Esophagus squamous epithelium (tissue), 4 donors: ENCODE results near the gene SRRT.

Experiments used
- POLR2A ChIP-seq, 4 donors: fragments of 450-650 bp; IDR thresholded peaks; one replicate each; pipeline ENCODE4 v1.6.1; 2017; ENCODE audit warnings: antibody characterized with exemption in 4 of 4, mild to moderate bottlenecking in 4 of 4, moderate library complexity in 3 of 4
- TF ChIP-seq, protein P1 (sequence below), 6 experiments: fragments of 450-650 bp in 4 of 6; fragments of 200-600 bp in 2 of 6; sonication (generic) in 2 of 6; IDR thresholded peaks; one replicate each; pipeline ENCODE4 v1.5.1; 2016 to 2019; ENCODE audit warnings: antibody characterized with exemption in 6 of 6, mild to moderate bottlenecking in 4 of 6, moderate library complexity in 4 of 6

DNA sequence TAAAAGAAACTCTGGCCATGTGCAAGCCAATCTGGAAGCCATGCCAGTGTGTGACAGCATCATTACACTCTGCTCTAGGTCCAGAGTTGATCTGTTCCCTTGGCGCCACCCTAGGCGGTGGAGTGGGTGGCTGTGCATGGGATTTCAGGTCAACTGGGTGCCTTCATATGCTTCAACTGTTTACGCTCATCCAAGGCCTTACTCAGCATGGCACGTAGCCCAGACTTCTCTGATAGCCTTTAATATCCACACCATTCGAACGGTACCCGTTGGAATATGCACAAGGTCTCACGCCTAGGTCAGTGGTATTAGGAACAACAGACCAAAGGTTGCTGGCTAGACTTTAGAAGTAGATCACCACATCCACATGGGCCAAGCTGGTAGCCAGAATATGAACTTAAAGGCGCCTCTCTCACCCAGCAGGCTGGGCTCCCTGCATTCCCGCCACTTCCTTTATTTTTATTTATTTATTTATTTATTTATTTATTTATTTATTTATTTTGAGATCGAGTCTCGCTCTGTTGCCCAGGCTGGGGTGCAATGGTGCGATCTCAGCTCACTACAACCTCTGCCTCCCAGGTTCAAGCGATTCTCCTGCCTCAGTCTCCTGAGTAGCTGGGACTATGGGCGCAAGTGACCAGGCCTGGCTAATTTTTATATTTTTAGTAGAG lies 39.4 kb downstream of the SRRT start:
- TF ChIP-seq, protein P1, sequence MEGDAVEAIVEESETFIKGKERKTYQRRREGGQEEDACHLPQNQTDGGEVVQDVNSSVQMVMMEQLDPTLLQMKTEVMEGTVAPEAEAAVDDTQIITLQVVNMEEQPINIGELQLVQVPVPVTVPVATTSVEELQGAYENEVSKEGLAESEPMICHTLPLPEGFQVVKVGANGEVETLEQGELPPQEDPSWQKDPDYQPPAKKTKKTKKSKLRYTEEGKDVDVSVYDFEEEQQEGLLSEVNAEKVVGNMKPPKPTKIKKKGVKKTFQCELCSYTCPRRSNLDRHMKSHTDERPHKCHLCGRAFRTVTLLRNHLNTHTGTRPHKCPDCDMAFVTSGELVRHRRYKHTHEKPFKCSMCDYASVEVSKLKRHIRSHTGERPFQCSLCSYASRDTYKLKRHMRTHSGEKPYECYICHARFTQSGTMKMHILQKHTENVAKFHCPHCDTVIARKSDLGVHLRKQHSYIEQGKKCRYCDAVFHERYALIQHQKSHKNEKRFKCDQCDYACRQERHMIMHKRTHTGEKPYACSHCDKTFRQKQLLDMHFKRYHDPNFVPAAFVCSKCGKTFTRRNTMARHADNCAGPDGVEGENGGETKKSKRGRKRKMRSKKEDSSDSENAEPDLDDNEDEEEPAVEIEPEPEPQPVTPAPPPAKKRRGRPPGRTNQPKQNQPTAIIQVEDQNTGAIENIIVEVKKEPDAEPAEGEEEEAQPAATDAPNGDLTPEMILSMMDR (IDR thresholded peaks at IDR 0.05), result no peak
- no peak for TF ChIP-seq POLR2A (IDR thresholded peaks at IDR 0.05)
